H1 (cell line): Measurements from ENCODE around the gene TFCP2. TPM values are rescaled to one million over a fixed set of nuclear protein-coding genes. Genes with fewer than 3 reads are reported as not detected.

Experiments used
- CTCF ChIA-PET: fragments of 300-600 bp; sonication (Branson Sonifier 250); formaldehyde crosslinking; loops from one replicate; lab custom pipeline; 2021; ENCODE audit not compliant: partially characterized antibody; lab: Charles Lee
- POLR2A ChIA-PET: fragments of 300-600 bp; sonication (Branson Sonifier 250); formaldehyde crosslinking; loops from one replicate; lab custom pipeline; 2021; ENCODE audit warnings: inconsistent platforms; ENCODE audit not compliant: partially characterized antibody; lab: Charles Lee
- DNase-seq, 2 experiments: peaks; one replicate each; pipeline versions ENCODE4 v3.0.0 to v3.0.0-alpha.2; 2010 to 2022; ENCODE audit warnings: low spot score in 2 of 2, low read depth in 1 of 2, mixed read lengths in 1 of 2
- FAIRE-seq: peaks from 2 replicates; lab custom pipeline; 2011; peaks lifted over from hg19 to GRCh38; lab: Jason Lieb, UNC
- H2AFZ ChIP-seq: 2 replicates; pipeline ENCODE4 v1.8.1; 2012; ENCODE audit warnings: low read length, inconsistent platforms
- H2AK5ac ChIP-seq: 2 replicates; pipeline ENCODE4 v1.6.1; 2013; ENCODE audit warnings: low read depth, low read length
- H2BK120ac ChIP-seq: replicated peaks from 2 replicates; pipeline ENCODE3; 2013; ENCODE audit warnings: low read depth, low read length, inconsistent platforms
- H2BK12ac ChIP-seq: 2 replicates; pipeline ENCODE4 v1.6.1; 2013; ENCODE audit warnings: low read depth, low read length
- H2BK15ac ChIP-seq: 2 replicates; pipeline ENCODE4 v1.6.1; 2013; ENCODE audit warnings: low read length
- H2BK20ac ChIP-seq: 2 replicates; pipeline ENCODE4 v1.6.1; 2013; ENCODE audit warnings: low read length
- H2BK5ac ChIP-seq: 2 replicates; pipeline ENCODE4 v1.6.1; 2013; ENCODE audit warnings: low read depth, low read length
- H3K14ac ChIP-seq: 2 replicates; pipeline ENCODE4 v1.6.1; 2013; ENCODE audit warnings: inconsistent platforms; ENCODE audit not compliant: insufficient read length
- H3K18ac ChIP-seq: 2 replicates; pipeline ENCODE4 v1.6.1; 2013; ENCODE audit warnings: low read length; ENCODE audit errors: extremely low read depth
- H3K23ac ChIP-seq: 2 replicates; pipeline ENCODE4 v1.6.1; 2013; ENCODE audit warnings: inconsistent platforms; ENCODE audit not compliant: insufficient read length
- H3K23me2 ChIP-seq: 2 replicates; pipeline ENCODE4 v1.6.1; 2013; ENCODE audit warnings: low read depth, low read length
- H3K27ac ChIP-seq: 2 replicates; pipeline ENCODE4 v1.6.1; 2011; ENCODE audit warnings: low read depth, low read length, inconsistent platforms
- H3K27me3 ChIP-seq, 4 experiments: replicated peaks in 1 of 4; 1 replicate in 1 of 4; 2 replicates in 3 of 4; pipeline versions ENCODE4 v1.6.1 to v1.8.1; 2011 to 2013; ENCODE audit warnings: low read length in 3 of 4, mild to moderate bottlenecking in 3 of 4, inconsistent platforms in 2 of 4, mixed read lengths in 2 of 4, moderate library complexity in 1 of 4; ENCODE audit not compliant: control insufficient read depth in 3 of 4, insufficient read depth in 3 of 4; ENCODE audit errors: extremely low read depth in 1 of 4
- H3K36me3 ChIP-seq, 4 experiments: 2 replicates each; pipeline versions ENCODE4 v1.6.1 to v1.8.1; 2011 to 2013; ENCODE audit warnings: mild to moderate bottlenecking in 4 of 4, low read length in 3 of 4, moderate library complexity in 2 of 4, control low read depth in 1 of 4, inconsistent platforms in 1 of 4; ENCODE audit not compliant: insufficient read depth in 4 of 4, control insufficient read depth in 2 of 4
- H3K4ac ChIP-seq: replicated peaks from 2 replicates; pipeline ENCODE3; 2013; ENCODE audit warnings: low read length, low read depth, mixed read lengths, inconsistent platforms; ENCODE audit not compliant: insufficient read length
- H3K4me1 ChIP-seq, 4 experiments: replicated peaks in 1 of 4; 1 replicate in 1 of 4; 2 replicates in 3 of 4; pipeline versions ENCODE4 v1.6.1 to v1.8.1; 2011 to 2013; ENCODE audit warnings: low read length in 3 of 4, inconsistent platforms in 2 of 4, mixed read lengths in 1 of 4; ENCODE audit not compliant: insufficient read depth in 4 of 4, control insufficient read depth in 3 of 4
- H3K4me2 ChIP-seq, 2 experiments: 2 replicates each; pipeline versions ENCODE4 v1.6.1 to v1.8.1; 2011 to 2013; ENCODE audit warnings: low read depth in 2 of 2, low read length in 2 of 2, control low read depth in 1 of 2, inconsistent platforms in 1 of 2, mild to moderate bottlenecking in 1 of 2; ENCODE audit not compliant: insufficient read depth in 1 of 2
- H3K4me3 ChIP-seq, 4 experiments: fragments of 200-600, 300-600 bp in 1 of 4; sonication (generic), shearing (Covaris generic), sonication (Bioruptor Twin) in 1 of 4; 2 replicates each; pipeline versions ENCODE4 v1.5.1 to v1.8.1; 2011 to 2016; ENCODE audit warnings: low read length in 4 of 4, low read depth in 3 of 4, control low read depth in 2 of 4, inconsistent platforms in 2 of 4, mild to moderate bottlenecking in 2 of 4, mixed read lengths in 1 of 4, moderate library complexity in 1 of 4; ENCODE audit not compliant: insufficient read depth in 2 of 4; ENCODE audit errors: extremely low read depth in 1 of 4
- H3K56ac ChIP-seq: replicated peaks from 2 replicates; pipeline ENCODE3; 2013; ENCODE audit warnings: low read depth, mild to moderate bottlenecking, mixed read lengths, low read length, inconsistent platforms; ENCODE audit not compliant: insufficient read length
- H3K79me1 ChIP-seq: 2 replicates; pipeline ENCODE4 v1.6.1; 2013; ENCODE audit warnings: low read depth, low read length, control low read depth
- H3K79me2 ChIP-seq, 2 experiments: 2 replicates each; pipeline versions ENCODE4 v1.6.1 to v1.8.1; 2012 to 2013; ENCODE audit warnings: low read length in 2 of 2, mild to moderate bottlenecking in 2 of 2, inconsistent platforms in 1 of 2; ENCODE audit not compliant: insufficient read depth in 2 of 2, control insufficient read depth in 1 of 2
- H3K9ac ChIP-seq, 4 experiments: replicated peaks in 1 of 4; 1 replicate in 1 of 4; 2 replicates in 3 of 4; pipeline versions ENCODE4 v1.6.1 to v1.8.1; 2011 to 2013; ENCODE audit warnings: low read depth in 3 of 4, low read length in 3 of 4, control low read depth in 2 of 4, mild to moderate bottlenecking in 2 of 4, moderate library complexity in 2 of 4, inconsistent platforms in 1 of 4; ENCODE audit errors: extremely low read depth in 1 of 4
- H3K9me3 ChIP-seq, 2 experiments: 2 replicates each; pipeline versions ENCODE4 v1.6.1 to v1.8.1; 2012 to 2013; ENCODE audit warnings: mild to moderate bottlenecking in 2 of 2, moderate library complexity in 2 of 2, control low read depth in 1 of 2, inconsistent platforms in 1 of 2, low read depth in 1 of 2, low read length in 1 of 2, mixed read lengths in 1 of 2; ENCODE audit not compliant: insufficient read depth in 2 of 2
- H4K20me1 ChIP-seq, 2 experiments: replicated peaks in 1 of 2; 2 replicates each; pipeline versions ENCODE3 to v1.8.1; 2011 to 2013; ENCODE audit warnings: inconsistent platforms in 2 of 2, low read length in 2 of 2, mild to moderate bottlenecking in 1 of 2; ENCODE audit not compliant: insufficient read depth in 2 of 2, control insufficient read depth in 1 of 2
- H4K5ac ChIP-seq: 2 replicates; pipeline ENCODE4 v1.6.1; 2013; ENCODE audit warnings: low read length, low read depth, mixed read lengths, inconsistent platforms; ENCODE audit not compliant: insufficient read length
- H4K8ac ChIP-seq: 2 replicates; pipeline ENCODE4 v1.8.0; 2013; ENCODE audit warnings: mild to moderate bottlenecking, moderate library complexity, low read length, inconsistent platforms; ENCODE audit not compliant: insufficient read depth; ENCODE audit errors: extremely low read depth
- H4K91ac ChIP-seq: replicated peaks from 2 replicates; pipeline ENCODE3; 2013; ENCODE audit warnings: low read length, mixed read lengths, inconsistent platforms; ENCODE audit not compliant: insufficient read length
- ATF3 ChIP-seq: IDR thresholded peaks from 2 replicates; pipeline ENCODE4 v1.6.1; 2011; ENCODE audit warnings: low read depth, mild to moderate bottlenecking, low read length; ENCODE audit not compliant: insufficient read depth
- BCL11A ChIP-seq, 2 experiments: IDR thresholded peaks; one replicate each; pipeline ENCODE4 v1.6.1; 2011; ENCODE audit warnings: low read depth in 2 of 2, low read length in 2 of 2, mild to moderate bottlenecking in 2 of 2
- BRCA1 ChIP-seq: IDR thresholded peaks from 2 replicates; pipeline ENCODE4 v1.6.1; 2012; ENCODE audit warnings: low read depth, low read length, improper control_type of control experiment
- CHD2 ChIP-seq: IDR thresholded peaks from 2 replicates; pipeline ENCODE4 v1.6.1; 2012; ENCODE audit warnings: low read length, improper control_type of control experiment
- FOSL1 ChIP-seq: IDR thresholded peaks from 2 replicates; pipeline ENCODE4 v1.6.1; 2011; ENCODE audit warnings: mild to moderate bottlenecking, low read depth, low read length, moderate library complexity; ENCODE audit not compliant: insufficient read depth
- GTF2F1 ChIP-seq: IDR thresholded peaks from 2 replicates; pipeline ENCODE4 v1.6.1; 2012; ENCODE audit warnings: low read depth, low read length, improper control_type of control experiment, borderline replicate concordance
- KDM4A ChIP-seq: IDR thresholded peaks from one replicate; pipeline ENCODE4 v1.7.1; 2012; ENCODE audit warnings: low read depth, mild to moderate bottlenecking, moderate library complexity, low read length, inconsistent platforms; ENCODE audit not compliant: severe bottlenecking
- SIRT6 ChIP-seq: IDR thresholded peaks from one replicate; pipeline ENCODE4 v1.7.1; 2012; ENCODE audit warnings: low read length, inconsistent platforms
- SIX5 ChIP-seq: IDR thresholded peaks from 2 replicates; pipeline ENCODE4 v1.6.1; 2011; ENCODE audit warnings: mild to moderate bottlenecking, low read depth, low read length
- SP1 ChIP-seq: IDR thresholded peaks from 2 replicates; pipeline ENCODE4 v1.6.1; 2011; ENCODE audit warnings: low read depth, low read length
- polyA plus RNA-seq, 7 experiments: library from polyadenylated mRNA; depleted of rRNA in 3 of 7; stranded (reverse) in 5 of 7; unstranded in 2 of 7; fragments of >200 nt in 5 of 7; fragments of 200-250 nt in 2 of 7; gene quantifications; 1 replicate in 5 of 7; 2 replicates in 1 of 7; 4 replicates in 1 of 7; pipeline versions ENCODE4 v1.2.1 to v1.2.3, GENCODE V29; 2011 to 2013; ENCODE audit warnings: missing spikeins in 2 of 7, mixed read lengths in 2 of 7
- total RNA-seq: library from RNA; stranded (reverse); fragmentation: NEBNext Ultra II Directional; extraction: Animal tissue kit (Norgen Biotek cat#: 25700); gene quantifications from 2 replicates; pipeline ENCODE4 v1.2.1, GENCODE V29; 2021

The TFCP2 gene
- total and polyA plus RNA-seq, 2 of the 8 experiments (the other 6 are each of a cell fraction or from before 2014, with no cell fraction given): 19.8 to 49.2 TPM

GRCh38 chr12:51122844-51123243 is 50.1 kb downstream of the TFCP2 start:
- Histone ChIP-seq H2AFZ (no peak overlapping the region), H3K79me2 (no peaks in the 10 kb centered on the region; a peak in 1 of 4 replicates)
- no peak for DNase-seq
- no peak for TF ChIP-seq BRCA1
- no peak for TF ChIP-seq ATF3
- TF ChIP-seq FOSL1: no peak
- TF ChIP-seq SIRT6: no peak
- TF ChIP-seq KDM4A: no peak
- no peak for TF ChIP-seq SP1
- TF ChIP-seq SIX5: no peak
- no peak for TF ChIP-seq GTF2F1
- TF ChIP-seq BCL11A (IDR thresholded peaks at IDR 0.05; ENCODE audit: low read depth in 2 of 2, low read length in 2 of 2): no peak
- TF ChIP-seq CHD2: no peak
- TF ChIP-seq, all 59 proteins: peak for 0
- H2BK120ac ChIP-seq: no peak overlapping the region
- ChIA-PET CTCF (no interaction called here), POLR2A (no interaction called here)
- H2BK12ac ChIP-seq: no peak overlapping the region
- no peaks in the 10 kb centered on the region for H3K4me1 ChIP-seq
- no peaks in the 10 kb centered on the region for H3K27me3 ChIP-seq
- no peaks in the 10 kb centered on the region for H3K23me2 ChIP-seq
- H2AK5ac ChIP-seq: no peak overlapping the region
- no peak overlapping the region for H4K8ac ChIP-seq
- no peak overlapping the region for H3K14ac ChIP-seq
- peaks cover 0 to 10% (median 2%) of the 10 kb centered on the region in 4 experiments; a peak in 4 of 8 replicates for H3K36me3 ChIP-seq
- H3K4me3 ChIP-seq: no peak overlapping the region
- no peak overlapping the region for H3K4ac ChIP-seq
- no peak overlapping the region for H3K4me2 ChIP-seq
- no peak overlapping the region for H3K23ac ChIP-seq
- no peak overlapping the region for H2BK5ac ChIP-seq
- no peak for FAIRE-seq
- no peak overlapping the region for H2BK15ac ChIP-seq
- no peak overlapping the region for H3K56ac ChIP-seq
- no peak overlapping the region for H2BK20ac ChIP-seq
- no peak overlapping the region for H3K27ac ChIP-seq
- peaks cover 2% of the 10 kb centered on the region; the same call in 1 of the 2 replicates for H3K79me1 ChIP-seq
- no peak overlapping the region for H4K5ac ChIP-seq
- H3K9ac ChIP-seq: no peak overlapping the region
- H4K91ac ChIP-seq: no peak overlapping the region
- no peak overlapping the region for H3K18ac ChIP-seq
- no peaks in the 10 kb centered on the region for H3K9me3 ChIP-seq
- H4K20me1 ChIP-seq: no peaks in the 10 kb centered on the region
